HG03025 (cell line): ENCODE measurements around the gene RAP2A.

Source experiments
- ATAC-seq: cut with Tn5 transposase; IDR thresholded peaks from one replicate; pipeline ENCODE4 v1.9.1; 2021; ENCODE audit warnings: mild to moderate bottlenecking, moderate library complexity; ENCODE audit not compliant: unreplicated experiment, low FRiP score

RAP2A gene

DNA sequence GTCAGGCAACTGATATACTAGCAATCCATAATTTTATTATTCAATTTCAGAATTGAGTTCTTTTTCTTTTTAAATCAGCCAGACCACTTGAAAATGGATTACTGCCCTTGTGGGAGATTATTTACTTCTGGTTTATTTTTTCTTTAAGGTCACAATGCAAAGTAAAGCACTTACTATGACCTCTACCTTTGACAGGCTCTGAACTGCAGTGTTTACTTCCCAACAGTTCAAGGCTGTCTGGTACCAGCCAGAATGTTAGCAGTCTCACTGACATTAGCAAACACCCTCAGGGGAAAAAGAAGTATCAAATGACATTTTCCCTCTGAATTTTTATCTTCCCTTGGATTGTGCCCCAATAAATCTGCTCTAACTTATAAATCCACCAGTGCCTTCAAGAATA lies 57.5 kb downstream of the RAP2A start:
- ATAC-seq: no peak

GRCh38 chr13:97492257-97492656 lies 58.3 kb downstream of the RAP2A start:
- ATAC-seq: no peak

DNA sequence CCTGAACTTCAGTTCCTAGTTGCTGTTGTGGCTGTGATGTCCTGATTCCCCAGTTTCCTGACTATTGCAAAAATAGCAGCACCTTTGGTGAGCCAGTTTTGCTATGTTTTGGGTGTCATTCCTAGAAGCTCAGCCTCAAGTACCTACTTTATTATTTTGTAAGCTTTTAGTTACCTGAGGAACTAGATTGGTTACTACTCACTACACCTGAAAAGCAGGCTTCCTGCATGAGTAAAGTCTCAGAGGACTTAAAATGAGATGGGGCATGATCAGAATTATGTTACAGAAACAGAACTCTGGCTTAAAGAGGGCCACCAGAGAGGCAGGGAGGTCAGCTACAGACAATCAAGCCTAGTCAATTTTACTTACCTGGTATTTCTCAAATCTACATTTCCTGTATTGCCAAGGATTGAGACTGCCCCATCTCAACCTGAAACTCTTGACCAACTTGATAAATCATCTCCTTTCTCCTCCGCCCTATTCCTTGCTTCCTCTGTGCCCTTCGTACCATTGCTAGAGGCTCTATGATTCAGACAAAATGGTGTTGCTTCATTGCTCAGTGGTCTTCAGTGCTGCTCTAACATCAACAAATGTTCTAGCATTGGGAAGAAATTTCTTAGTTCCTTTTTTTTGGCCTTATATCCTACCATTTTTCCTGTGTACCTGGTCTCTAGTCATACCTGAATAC lies 58.9 kb downstream of the RAP2A start:
- ATAC-seq: no peak

GRCh38 chr13:97493456-97493855 lies 59.5 kb downstream of the RAP2A start:
- ATAC-seq: no peak

- ATAC-seq: no peak
Observed at GRCh38 chr13:97495678-97496077, 61.7 kb downstream of the RAP2A start.

DNA sequence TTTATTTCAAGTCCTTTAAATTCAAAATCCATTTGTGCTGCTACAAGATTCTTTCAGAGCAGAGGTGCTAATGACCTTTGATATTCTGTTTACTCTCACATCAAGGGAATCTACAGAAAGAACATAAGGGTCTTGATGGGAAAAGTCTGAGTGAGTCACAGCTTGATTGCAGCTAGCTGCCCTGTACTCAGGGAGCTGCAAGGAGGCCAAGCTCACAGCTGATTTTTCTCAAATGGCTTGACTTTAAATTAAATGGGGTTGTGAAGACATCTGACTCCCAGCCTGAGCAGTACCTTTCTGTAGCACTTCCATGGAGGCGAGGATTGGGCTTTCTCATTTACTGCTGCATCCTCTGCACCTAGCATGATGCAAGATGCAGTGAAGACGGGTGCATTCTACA lies 62.5 kb downstream of the RAP2A start:
- ATAC-seq: no peak

DNA sequence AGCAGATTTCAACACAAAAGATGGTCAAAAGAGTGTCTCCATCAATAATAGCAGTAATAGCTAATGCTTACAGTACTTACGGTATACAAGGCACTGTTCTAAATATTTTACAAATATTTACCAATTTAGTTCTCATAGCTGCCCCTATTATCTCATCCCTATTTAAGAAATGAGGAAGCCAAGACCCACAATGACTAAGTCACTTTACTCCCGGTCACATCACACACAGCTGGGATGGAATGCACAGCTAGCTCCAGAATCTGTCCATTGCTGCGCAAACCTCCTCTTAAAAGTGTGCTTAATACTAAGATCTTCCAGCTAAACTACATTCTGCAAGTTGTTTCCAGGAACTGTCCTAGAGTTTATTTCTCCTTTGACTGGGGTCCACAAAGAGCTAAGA lies 63.4 kb downstream of the RAP2A start:
- no peak for ATAC-seq

- ATAC-seq: no peak
Observed at GRCh38 chr13:97498419-97498818, 64.5 kb downstream of the RAP2A start.

DNA sequence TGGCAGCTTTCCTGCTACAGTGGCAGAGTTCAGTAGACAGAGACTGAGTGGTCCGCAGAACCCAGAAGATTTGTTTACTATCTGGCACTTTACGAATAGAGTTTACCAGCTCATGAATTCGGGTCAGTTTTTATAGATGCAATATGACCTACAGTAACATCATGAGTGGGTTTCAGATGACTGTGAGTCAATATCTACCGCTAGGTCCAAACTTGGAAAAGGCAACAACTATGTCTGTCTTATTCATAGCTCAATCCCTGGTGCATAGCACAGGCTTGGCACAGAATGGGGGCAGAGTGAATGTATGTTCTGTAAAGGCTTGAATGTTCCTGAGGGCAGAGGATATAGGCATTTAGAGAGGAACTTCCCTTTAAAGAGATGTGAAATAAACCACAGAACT lies 65.2 kb downstream of the RAP2A start:
- ATAC-seq: no peak

DNA sequence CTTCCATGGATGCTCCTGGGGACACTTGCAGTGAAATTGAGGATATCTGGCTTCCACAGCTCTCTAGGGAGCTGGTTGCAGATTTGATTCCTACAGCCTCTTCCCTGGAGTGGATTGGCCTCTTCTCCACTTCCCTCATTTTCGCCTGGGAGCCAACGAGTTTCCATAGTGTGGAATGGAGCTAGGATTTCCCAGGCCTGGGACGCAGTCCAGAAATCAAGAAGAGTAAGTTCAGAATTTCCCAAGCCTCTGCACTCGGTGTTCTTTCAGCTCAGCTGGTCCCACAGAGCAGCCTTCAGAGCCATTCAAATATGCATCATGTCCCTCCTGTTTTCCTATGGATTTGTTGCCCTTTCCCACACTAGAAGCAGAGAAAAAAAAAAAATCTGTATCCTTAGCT lies 68.2 kb downstream of the RAP2A start:
- ATAC-seq: no peak

DNA sequence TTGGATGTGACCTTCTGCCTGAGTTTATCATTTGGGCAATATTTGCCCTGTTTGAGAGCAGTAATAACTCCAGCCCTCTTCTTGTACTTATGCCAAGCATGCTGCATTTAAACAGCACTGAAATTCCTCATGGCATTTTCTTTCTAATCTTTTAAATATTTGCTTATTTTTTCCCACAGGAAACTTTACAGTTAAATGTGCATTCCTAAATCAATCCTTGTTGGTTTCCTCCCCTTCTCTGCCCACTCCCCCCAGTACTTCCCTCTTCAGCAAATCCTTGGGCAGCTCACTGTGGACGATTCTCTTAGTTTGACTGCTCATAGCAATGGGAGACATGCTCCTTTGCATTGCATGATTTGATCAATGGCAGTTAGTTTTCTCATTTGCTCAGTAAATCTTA lies 68.7 kb downstream of the RAP2A start:
- ATAC-seq: no peak

GRCh38 chr13:97505017-97505416 lies 71.0 kb downstream of the RAP2A start:
- ATAC-seq: no peak

DNA sequence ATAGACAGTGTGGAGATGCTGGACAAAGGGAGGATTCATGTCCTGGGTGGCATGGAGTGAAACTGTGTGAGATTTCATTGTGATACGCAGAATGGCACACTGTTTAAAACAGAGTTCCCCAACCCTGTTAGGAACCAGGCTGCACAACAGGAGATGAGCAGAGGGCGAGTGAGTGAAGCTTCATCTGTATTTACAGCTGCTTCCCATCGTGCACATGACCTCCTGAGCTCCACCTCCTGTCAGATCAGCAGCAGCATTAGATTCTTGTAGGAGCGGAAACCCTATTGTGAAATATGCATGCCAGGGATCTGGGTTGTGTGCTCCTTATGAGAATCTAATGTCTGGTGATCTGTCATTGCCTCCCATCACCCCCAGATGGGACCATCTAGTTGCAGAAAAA lies 72.5 kb downstream of the RAP2A start:
- ATAC-seq: no peak

- ATAC-seq: no peak
Observed at GRCh38 chr13:97512732-97513131, 78.8 kb downstream of the RAP2A start.

- ATAC-seq: no peak
Observed at GRCh38 chr13:97515643-97516042, 81.7 kb downstream of the RAP2A start.

DNA sequence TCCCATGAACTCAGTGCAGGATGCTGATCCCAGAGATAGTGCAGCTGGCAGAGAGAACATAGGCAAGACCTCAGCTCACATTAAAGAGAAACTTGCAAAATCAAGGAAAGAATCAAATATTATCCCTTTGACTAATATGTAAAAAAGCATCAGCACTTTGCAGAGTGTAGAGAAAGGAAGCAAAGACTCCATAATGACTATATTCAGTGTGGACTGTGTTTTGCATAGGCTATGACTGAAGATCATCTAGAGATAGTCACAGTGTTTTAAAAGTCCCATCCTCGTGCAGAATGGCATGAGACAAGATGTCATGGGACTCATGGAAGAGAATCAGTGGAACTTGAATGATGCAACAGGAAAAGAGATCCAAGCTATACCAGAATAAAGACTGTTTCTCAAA lies 84.0 kb downstream of the RAP2A start:
- no peak for ATAC-seq
